Osteocyte (in vitro differentiated cells): ENCODE results near the gene LZIC. TPM values are rescaled to one million over a fixed set of nuclear protein-coding genes. Genes with fewer than 3 reads are reported as not detected.
"Not testable (repeated sequence)": the region's sequence is repeated elsewhere in the genome, so short reads cannot be mapped to it uniquely, and the experiment has no call there.

Source experiments
- DNase-seq: peaks from one replicate; pipeline ENCODE4 v3.0.0; 2021; ENCODE audit warnings: mixed read lengths; ENCODE audit not compliant: unreplicated experiment; ENCODE audit errors: extremely low spot score
- H3K27ac Mint-ChIP-seq: one replicate; pipeline ENCODE4 v1.8.0; 2021; ENCODE audit warnings: mild to moderate bottlenecking, mixed read lengths; ENCODE audit not compliant: unreplicated experiment
- H3K27me3 Mint-ChIP-seq: one replicate; pipeline ENCODE4 v1.8.0; 2021; ENCODE audit warnings: mixed read lengths; ENCODE audit not compliant: unreplicated experiment
- H3K36me3 Mint-ChIP-seq: one replicate; pipeline ENCODE4 v1.8.0; 2021; ENCODE audit warnings: mixed read lengths; ENCODE audit not compliant: unreplicated experiment
- H3K4me1 Mint-ChIP-seq: one replicate; pipeline ENCODE4 v1.8.0; 2021; ENCODE audit warnings: mixed read lengths; ENCODE audit not compliant: unreplicated experiment
- H3K4me3 Mint-ChIP-seq: one replicate; pipeline ENCODE4 v1.8.0; 2021; ENCODE audit warnings: mild to moderate bottlenecking, moderate library complexity, mixed read lengths; ENCODE audit not compliant: unreplicated experiment
- H3K9me3 Mint-ChIP-seq: one replicate; pipeline ENCODE4 v1.8.0; 2021; ENCODE audit warnings: mixed read lengths; ENCODE audit not compliant: unreplicated experiment
- total RNA-seq: library from RNA; stranded (reverse); gene quantifications from 2 replicates; pipeline ENCODE4 v1.2.1, GENCODE V29; 2021
- TF ChIP-seq, protein P1 (sequence below): fragments of 200-600 bp; sonication (generic); IDR thresholded peaks from 2 replicates; pipeline ENCODE4 v1.5.0; 2021; ENCODE audit warnings: antibody characterized with exemption, mild to moderate bottlenecking, moderate library complexity

LZIC gene
- total RNA-seq, 1 donor from 2014 or later: 28.6 TPM

DNA sequence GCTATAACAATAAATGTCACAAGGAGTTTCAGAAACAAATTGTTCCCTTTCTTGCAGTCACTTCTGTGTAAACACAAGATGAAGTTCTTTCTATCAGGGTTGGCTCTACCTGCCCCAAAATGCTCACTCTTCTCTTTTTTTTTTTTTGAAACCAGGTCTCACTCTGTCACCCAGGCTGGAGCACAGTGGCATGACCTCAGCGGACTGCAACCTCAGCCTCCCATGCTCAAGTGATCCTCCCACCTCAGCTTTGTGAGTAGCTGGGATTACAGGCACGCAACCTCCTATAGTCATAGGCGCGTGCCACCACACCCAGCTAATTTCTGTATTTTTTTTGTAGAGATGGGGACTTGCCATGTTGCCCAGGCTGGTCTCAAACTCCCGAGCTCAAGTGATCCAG, 22.6 kb downstream of the LZIC start:
- no peaks in the 10 kb centered on the region for H3K9me3 Mint-ChIP-seq
- no peak for DNase-seq
- H3K27ac Mint-ChIP-seq: no peak overlapping the region
- H3K4me3 Mint-ChIP-seq: no peak overlapping the region
- no peaks in the 10 kb centered on the region for H3K36me3 Mint-ChIP-seq
- no peaks in the 10 kb centered on the region for H3K4me1 Mint-ChIP-seq
- TF ChIP-seq, protein P1, sequence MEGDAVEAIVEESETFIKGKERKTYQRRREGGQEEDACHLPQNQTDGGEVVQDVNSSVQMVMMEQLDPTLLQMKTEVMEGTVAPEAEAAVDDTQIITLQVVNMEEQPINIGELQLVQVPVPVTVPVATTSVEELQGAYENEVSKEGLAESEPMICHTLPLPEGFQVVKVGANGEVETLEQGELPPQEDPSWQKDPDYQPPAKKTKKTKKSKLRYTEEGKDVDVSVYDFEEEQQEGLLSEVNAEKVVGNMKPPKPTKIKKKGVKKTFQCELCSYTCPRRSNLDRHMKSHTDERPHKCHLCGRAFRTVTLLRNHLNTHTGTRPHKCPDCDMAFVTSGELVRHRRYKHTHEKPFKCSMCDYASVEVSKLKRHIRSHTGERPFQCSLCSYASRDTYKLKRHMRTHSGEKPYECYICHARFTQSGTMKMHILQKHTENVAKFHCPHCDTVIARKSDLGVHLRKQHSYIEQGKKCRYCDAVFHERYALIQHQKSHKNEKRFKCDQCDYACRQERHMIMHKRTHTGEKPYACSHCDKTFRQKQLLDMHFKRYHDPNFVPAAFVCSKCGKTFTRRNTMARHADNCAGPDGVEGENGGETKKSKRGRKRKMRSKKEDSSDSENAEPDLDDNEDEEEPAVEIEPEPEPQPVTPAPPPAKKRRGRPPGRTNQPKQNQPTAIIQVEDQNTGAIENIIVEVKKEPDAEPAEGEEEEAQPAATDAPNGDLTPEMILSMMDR: no peak
- H3K27me3 Mint-ChIP-seq: no peaks in the 10 kb centered on the region

DNA sequence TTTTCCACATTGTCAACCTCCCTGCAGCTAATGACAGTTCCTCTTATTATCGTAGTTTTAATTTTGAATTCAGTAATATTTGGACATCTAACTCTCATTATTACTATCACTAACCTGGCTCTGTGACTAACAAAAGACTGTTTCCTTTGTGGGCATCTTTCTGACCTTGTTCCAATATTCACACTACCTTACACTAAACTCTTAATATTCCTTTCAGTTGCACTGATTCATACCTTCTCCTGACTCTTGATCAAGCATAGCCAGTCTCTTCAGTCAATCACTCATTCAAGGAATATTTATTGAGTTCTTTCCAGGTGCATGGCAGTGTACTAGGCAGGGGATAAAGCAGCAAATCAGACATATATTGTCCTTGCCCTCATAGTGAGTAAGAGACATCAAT, 25.3 kb downstream of the LZIC start:
- TF ChIP-seq, protein P1: no peak
- Mint-ChIP-seq H3K9me3 (no peaks in the 10 kb centered on the region), H3K36me3 (no peaks in the 10 kb centered on the region), H3K4me3 (no peak overlapping the region), H3K27me3 (no peaks in the 10 kb centered on the region), H3K4me1 (no peaks in the 10 kb centered on the region), H3K27ac (no peak overlapping the region)
- DNase-seq: no peak

GRCh38 chr1:9917495-9917894, 25.7 kb downstream of the LZIC start:
- H3K4me3 Mint-ChIP-seq, H3K27me3 Mint-ChIP-seq, H3K9me3 Mint-ChIP-seq, H3K4me1 Mint-ChIP-seq, H3K36me3 Mint-ChIP-seq, DNase-seq, H3K27ac Mint-ChIP-seq: not testable (repeated sequence)

DNA sequence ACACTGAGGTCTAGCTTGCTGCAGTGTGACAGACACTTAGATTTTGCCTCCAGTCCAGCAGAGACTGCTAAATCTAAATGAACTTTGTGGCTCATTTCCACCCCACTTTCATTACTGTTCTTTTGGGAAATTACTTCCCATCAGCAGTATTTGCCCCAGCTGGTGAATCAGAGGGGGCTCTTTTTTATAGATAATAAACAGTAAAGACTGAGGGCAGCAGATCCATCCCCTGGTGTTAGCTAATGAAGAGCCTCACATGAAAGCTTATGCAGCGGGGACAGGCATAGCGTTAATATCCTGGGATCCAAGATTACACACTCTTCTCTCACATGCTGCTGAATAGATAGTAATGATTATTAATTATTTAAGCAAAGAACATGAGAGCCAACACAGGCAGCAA, 26.7 kb downstream of the LZIC start:
- no peak overlapping the region for H3K27ac Mint-ChIP-seq
- H3K9me3 Mint-ChIP-seq: no peaks in the 10 kb centered on the region
- TF ChIP-seq, protein P1: no peak
- DNase-seq: no peak
- H3K4me1 Mint-ChIP-seq: peaks cover 6% of the 10 kb centered on the region
- H3K36me3 Mint-ChIP-seq: no peaks in the 10 kb centered on the region
- no peaks in the 10 kb centered on the region for H3K27me3 Mint-ChIP-seq
- H3K4me3 Mint-ChIP-seq: no peak overlapping the region

DNA sequence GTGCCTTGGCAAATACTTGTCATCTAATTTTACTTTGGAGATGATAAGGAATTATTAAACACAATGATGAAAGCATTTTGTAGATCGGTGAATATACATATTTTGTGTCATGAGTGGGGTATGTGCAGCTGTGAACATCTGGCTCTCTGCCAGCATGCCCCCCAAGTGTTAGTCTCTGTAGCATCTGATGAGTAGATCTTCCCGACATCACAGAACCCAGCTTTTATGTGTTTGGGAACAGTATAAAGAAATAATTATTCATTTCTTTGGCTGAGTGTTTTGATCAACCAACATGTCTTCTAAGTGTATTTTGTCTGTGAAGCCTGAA, 28.6 kb downstream of the LZIC start:
- H3K36me3 Mint-ChIP-seq: no peaks in the 10 kb centered on the region
- DNase-seq: no peak
- no peak overlapping the region for H3K4me3 Mint-ChIP-seq
- H3K27me3 Mint-ChIP-seq: no peaks in the 10 kb centered on the region
- peaks cover 9% of the 10 kb centered on the region for H3K4me1 Mint-ChIP-seq
- TF ChIP-seq, protein P1: no peak
- no peak overlapping the region for H3K27ac Mint-ChIP-seq
- no peaks in the 10 kb centered on the region for H3K9me3 Mint-ChIP-seq

- Mint-ChIP-seq H3K4me3 (peak overlapping the region; percentile 34), H3K27ac (no peak overlapping the region), H3K4me1 (peaks cover 21% of the 10 kb centered on the region), H3K9me3 (no peaks in the 10 kb centered on the region), H3K36me3 (peaks cover 2% of the 10 kb centered on the region), H3K27me3 (no peaks in the 10 kb centered on the region)
- TF ChIP-seq, protein P1: no peak
- no peak for DNase-seq
These were observed 30.8 kb downstream of the LZIC start for GRCh38 chr1:9912264-9912936.
